ENCODE data around the gene CFAP46.
"Not testable (repeated sequence)": the region's sequence is repeated elsewhere in the genome, so short reads cannot be mapped to it uniquely, and the experiment has no call there.

CFAP46 gene

GRCh38 chr10:132926777-132927650, 15.4 kb downstream of the CFAP46 start:
- no peak for DNase-seq

- DNase-seq = no peak
These were observed 16.3 kb downstream of the CFAP46 start for GRCh38 chr10:132926070-132926469.

GRCh38 chr10:132925614-132926013, 16.8 kb downstream of the CFAP46 start:
- no peak for DNase-seq

GRCh38 chr10:132925071-132925561, 17.3 kb downstream of the CFAP46 start:
- no peak for DNase-seq

- no peak for DNase-seq
These were observed 18.1 kb downstream of the CFAP46 start for GRCh38 chr10:132924046-132924952.

GRCh38 chr10:132923384-132923783, 19.0 kb downstream of the CFAP46 start:
- DNase-seq = not testable (repeated sequence)

- no peak for DNase-seq
These were observed 19.5 kb downstream of the CFAP46 start for GRCh38 chr10:132922872-132923271.

GRCh38 chr10:132921818-132922807, 20.3 kb downstream of the CFAP46 start:
- DNase-seq = no peak

- no peak for DNase-seq
These were observed 21.3 kb downstream of the CFAP46 start for GRCh38 chr10:132921086-132921485.

GRCh38 chr10:132920101-132920925, 22.1 kb downstream of the CFAP46 start:
- DNase-seq = no peak

- DNase-seq = no peak
These were observed 22.8 kb downstream of the CFAP46 start for GRCh38 chr10:132919374-132920100.

- DNase-seq = no peak
These were observed 23.6 kb downstream of the CFAP46 start for GRCh38 chr10:132918617-132919373.

GRCh38 chr10:132918264-132918616, 24.1 kb downstream of the CFAP46 start:
- DNase-seq = no peak

GRCh38 chr10:132916956-132917666, 25.3 kb downstream of the CFAP46 start:
- DNase-seq = no peak

- DNase-seq = no peak
These were observed 25.9 kb downstream of the CFAP46 start for GRCh38 chr10:132916421-132916841.

GRCh38 chr10:132915411-132915810, 27.0 kb downstream of the CFAP46 start:
- DNase-seq = no peak

- no peak for DNase-seq
These were observed 27.6 kb downstream of the CFAP46 start for GRCh38 chr10:132914732-132915131.

- no peak for DNase-seq
These were observed 28.7 kb downstream of the CFAP46 start for GRCh38 chr10:132913559-132914115.

All from inflammatory macrophage treated with lipopolysaccharide for 1 hour (primary cell).